ENCODE measurements around the gene ANKS1A.

Gene ANKS1A

DNA sequence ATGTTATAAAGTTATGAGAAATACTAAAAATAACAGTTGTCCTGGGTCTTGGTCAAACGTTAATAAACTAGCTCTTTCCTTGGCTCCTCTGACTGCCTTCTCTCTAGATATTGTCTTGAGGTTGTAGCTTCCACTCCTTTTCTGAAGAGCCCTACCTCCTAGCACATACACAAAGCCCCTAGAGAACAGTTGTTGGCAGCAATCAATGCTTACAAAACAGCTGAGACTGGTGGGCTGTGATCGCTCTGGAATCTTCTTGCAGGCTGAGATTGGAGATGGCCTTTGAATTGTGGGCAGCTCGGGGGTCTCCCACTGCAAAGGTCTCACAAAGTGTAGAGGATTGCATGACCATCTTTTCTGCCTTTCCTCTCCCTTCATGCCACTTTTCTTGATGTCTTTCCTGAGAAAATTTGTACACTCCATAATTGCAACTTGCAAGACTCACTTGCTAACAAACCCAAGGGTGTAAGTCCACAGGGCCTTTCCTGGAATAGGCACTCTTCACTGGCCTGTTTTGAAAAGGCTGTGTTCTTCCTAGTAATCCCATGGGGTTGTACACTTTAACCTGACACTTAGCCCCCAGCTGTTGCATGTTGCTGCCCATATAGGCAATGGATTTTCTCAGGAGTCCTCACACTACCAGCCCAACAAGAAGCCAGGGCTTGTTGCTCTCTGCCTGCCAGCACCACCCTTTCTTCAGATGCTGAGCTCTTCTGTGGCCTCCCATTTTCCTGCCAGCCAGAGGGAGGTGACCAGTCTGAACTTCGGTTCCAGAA is 152.2 kb downstream of the ANKS1A start:
- no peak overlapping the region for H3K4me3 ChIP-seq (replicated peaks; ENCODE audit: low read depth, low read length)
- no peak for DNase-seq (ENCODE audit: low read depth)
- TF ChIP-seq, protein P1, sequence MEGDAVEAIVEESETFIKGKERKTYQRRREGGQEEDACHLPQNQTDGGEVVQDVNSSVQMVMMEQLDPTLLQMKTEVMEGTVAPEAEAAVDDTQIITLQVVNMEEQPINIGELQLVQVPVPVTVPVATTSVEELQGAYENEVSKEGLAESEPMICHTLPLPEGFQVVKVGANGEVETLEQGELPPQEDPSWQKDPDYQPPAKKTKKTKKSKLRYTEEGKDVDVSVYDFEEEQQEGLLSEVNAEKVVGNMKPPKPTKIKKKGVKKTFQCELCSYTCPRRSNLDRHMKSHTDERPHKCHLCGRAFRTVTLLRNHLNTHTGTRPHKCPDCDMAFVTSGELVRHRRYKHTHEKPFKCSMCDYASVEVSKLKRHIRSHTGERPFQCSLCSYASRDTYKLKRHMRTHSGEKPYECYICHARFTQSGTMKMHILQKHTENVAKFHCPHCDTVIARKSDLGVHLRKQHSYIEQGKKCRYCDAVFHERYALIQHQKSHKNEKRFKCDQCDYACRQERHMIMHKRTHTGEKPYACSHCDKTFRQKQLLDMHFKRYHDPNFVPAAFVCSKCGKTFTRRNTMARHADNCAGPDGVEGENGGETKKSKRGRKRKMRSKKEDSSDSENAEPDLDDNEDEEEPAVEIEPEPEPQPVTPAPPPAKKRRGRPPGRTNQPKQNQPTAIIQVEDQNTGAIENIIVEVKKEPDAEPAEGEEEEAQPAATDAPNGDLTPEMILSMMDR (IDR thresholded peaks at IDR 0.05; ENCODE audit: low read length, missing control alignments) = no peak

DNA sequence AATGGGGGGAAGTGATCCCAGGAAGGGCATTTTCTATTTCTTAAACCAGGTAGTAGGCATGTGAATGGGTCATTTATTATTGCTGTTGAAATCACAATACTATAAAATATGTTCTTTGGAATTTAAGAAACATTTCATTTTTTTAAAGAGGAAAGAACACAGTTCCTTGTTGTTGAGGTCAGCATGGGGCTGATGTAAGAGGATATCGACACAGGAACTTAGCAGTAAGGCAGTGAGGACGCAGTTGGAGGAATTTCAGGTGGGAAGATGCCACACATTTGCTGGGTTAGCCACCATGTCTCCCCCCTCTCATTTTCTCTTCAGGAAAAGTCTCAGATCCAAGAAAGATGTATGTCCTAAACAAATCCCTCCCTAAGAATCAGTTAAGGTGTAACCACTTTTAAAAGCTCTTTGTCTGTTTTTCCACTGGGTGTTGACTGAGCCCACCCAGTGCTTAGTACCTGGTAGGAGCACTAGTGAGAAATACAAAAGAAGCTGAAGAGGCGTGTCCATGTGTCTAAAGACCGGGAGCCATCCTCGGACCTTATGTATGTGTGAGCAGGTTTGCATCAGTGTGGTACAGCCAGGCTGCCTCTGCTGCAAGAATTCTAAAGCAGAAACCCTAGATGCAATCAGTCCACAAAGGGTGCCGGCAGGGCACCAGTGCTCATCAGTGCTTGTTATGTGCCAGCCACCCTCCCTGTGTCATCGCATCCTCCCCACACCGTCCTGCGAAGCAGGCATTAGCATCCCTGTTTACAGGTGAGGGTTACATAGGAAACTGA is 153.2 kb downstream of the ANKS1A start:
- TF ChIP-seq, protein P1 (IDR thresholded peaks at IDR 0.05; ENCODE audit: low read length, missing control alignments) = no peak
- H3K4me3 ChIP-seq (replicated peaks; ENCODE audit: low read depth, low read length) = no peak overlapping the region
- no peak for DNase-seq (ENCODE audit: low read depth)

DNA sequence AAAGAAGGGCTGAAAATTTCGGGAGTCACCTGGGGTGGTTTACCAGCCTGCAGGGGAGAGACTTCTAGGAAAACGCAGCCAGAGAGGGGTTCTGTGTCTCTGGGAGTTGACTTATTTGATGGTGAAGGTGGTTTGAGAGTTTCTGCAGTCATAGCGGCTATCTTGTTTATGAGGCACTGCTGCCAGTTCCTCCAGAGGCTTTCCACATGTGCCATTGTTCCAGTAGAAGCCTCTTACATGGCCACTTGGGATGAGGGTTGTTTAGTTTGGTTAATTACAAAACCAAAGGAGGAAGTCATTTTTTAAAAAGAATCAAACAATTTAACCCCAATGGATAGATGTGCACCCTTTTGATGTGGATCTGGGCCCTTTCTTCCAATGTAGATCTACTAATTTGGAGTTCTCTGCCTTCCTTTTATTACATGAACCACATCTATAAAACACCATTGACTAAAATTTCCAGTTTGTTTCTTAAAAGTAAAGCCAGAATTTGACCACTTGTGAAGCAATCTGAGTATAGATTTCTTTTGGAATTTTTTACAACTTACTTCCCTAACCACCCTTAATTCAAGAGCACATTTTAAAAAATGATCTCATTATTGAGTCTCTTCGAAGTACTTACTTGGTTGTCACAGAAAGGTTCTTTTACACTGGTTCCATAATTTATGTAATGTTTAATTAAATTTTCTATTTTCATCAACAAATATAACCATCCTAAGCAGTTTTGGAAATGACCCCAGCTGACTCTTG is 154.5 kb downstream of the ANKS1A start:
- H3K4me3 ChIP-seq (replicated peaks; ENCODE audit: low read depth, low read length) = no peak overlapping the region
- TF ChIP-seq, protein P1 (IDR thresholded peaks at IDR 0.05; ENCODE audit: low read length, missing control alignments) = no peak
- no peak for DNase-seq (ENCODE audit: low read depth)

DNA sequence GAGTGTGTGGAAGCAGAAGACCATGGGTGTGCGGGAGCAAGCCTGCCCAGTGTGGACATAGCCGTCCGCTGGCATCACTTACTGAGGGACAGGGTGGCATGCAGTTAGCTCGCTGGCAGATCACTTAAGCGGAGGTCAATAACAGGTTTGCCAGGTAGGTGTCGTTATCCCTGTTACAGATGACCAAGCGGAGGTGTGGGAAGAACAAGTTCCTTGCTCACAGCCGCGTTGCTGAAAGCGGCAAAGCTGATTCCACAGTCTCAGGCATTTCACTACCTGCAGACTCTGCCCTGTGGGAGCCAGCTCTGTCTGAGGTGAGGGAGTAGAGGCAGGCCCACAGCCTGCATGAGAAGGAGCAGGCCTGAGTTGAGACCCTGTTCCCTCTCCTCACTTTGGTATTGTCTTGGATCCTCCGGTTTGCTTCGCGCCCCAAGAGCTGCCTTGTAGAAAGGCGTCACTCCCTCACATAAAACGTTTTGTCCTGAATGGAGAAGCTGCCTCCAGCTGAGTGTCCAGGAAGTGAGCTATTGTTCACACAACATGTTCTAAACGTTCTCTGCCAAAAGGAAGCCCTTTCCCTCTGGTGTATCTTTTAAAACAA is 155.2 kb downstream of the ANKS1A start:
- TF ChIP-seq, protein P1 (IDR thresholded peaks at IDR 0.05; ENCODE audit: low read length, missing control alignments) = no peak
- H3K4me3 ChIP-seq (replicated peaks; ENCODE audit: low read depth, low read length) = no peak overlapping the region
- DNase-seq (ENCODE audit: low read depth) = peak; percentile 88

DNA sequence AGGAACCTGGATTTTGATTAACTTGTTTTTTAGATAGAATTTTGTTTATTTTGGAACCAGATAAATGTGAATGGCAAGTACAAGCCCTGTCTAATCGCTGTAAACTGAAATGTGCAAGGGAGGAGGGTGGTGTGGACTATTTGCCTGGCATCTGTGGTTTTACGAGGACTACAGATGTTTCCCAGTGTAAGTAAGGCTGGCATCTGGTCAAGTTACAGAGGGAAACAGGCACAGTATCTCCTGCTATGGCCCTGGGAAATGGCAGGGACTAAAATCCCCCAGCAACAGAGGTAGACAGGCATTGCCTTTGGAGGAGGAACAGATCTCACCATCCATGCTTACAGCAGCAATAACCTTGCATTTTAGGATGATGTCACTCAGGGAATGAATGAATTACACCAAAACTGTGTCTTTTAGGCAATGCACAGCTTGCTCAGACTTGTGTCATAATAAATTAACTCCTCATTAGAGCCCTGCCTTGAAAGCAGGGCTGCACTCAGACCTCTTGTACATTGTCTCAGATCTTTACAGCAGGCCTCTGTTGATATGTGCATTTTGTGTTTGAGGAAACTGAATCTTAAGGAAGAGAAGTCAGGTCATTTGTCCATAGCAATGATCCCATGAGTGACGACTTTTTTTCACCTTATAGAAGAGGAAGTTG is 155.8 kb downstream of the ANKS1A start:
- no peak overlapping the region for H3K4me3 ChIP-seq (replicated peaks; ENCODE audit: low read depth, low read length)
- peak; percentile 86 for DNase-seq (ENCODE audit: low read depth)

More for the DNA sequence above, 155.8 kb downstream of the ANKS1A start:
- TF ChIP-seq, protein P1 (IDR thresholded peaks at IDR 0.05; ENCODE audit: low read length, missing control alignments) = no peak

All from fibroblast of pulmonary artery (primary cell).